WTC11 (cell line): ENCODE results near the gene PFN2. TPM values are rescaled to one million over a fixed set of nuclear protein-coding genes. Genes with fewer than 3 reads are reported as not detected.

Experiments
- ATAC-seq: fragments of 200-7000 bp; cut with Tn5 transposase; 2 replicates; pipeline ENCODE4 v1.10.0; 2021; ENCODE audit warnings: mild to moderate bottlenecking, moderate library complexity
- CTCF ChIA-PET: fragments of 300-600 bp; sonication (Branson Sonifier 250); formaldehyde crosslinking; loops from one replicate; lab custom pipeline; 2021; ENCODE audit warnings: antibody characterized with exemption; lab: Charles Lee
- POLR2A ChIA-PET: fragments of 350-600 bp; sonication (Branson Sonifier 250); formaldehyde crosslinking; loops from one replicate; lab custom pipeline; 2021; ENCODE audit warnings: antibody characterized with exemption; lab: Charles Lee
- DNase-seq: peaks from one replicate; pipeline ENCODE4 v3.0.0; 2021; ENCODE audit warnings: low spot score
- H3K27ac Mint-ChIP-seq: 2 replicates; pipeline ENCODE4 v1.8.0; 2021; ENCODE audit warnings: mixed read lengths
- H3K27me3 Mint-ChIP-seq: 2 replicates; pipeline ENCODE4 v1.8.0; 2021; ENCODE audit warnings: low read depth, mild to moderate bottlenecking, moderate library complexity, mixed read lengths
- H3K36me3 Mint-ChIP-seq: 2 replicates; pipeline ENCODE4 v1.8.0; 2021; ENCODE audit warnings: mixed read lengths
- H3K4me1 Mint-ChIP-seq: 2 replicates; pipeline ENCODE4 v1.8.0; 2022; ENCODE audit warnings: mixed read lengths
- H3K4me3 Mint-ChIP-seq: 2 replicates; pipeline ENCODE4 v1.8.0; 2021; ENCODE audit warnings: mild to moderate bottlenecking, moderate library complexity, mixed read lengths
- H3K9me3 Mint-ChIP-seq: 2 replicates; pipeline ENCODE4 v1.8.0; 2021; ENCODE audit warnings: mixed read lengths
- EMX1 ChIP-seq: fragments of 250-450 bp; sonication (Bioruptor Pico); IDR thresholded peaks from 2 replicates; pipeline ENCODE4 v1.8.0; 2021; ENCODE audit warnings: mild to moderate bottlenecking
- MYBL2 ChIP-seq: sonication (generic); formaldehyde crosslinking; IDR thresholded peaks from 2 replicates; pipeline ENCODE4 v1.8.1; 2023; ENCODE audit warnings: mild to moderate bottlenecking, moderate library complexity, missing genetic modification reagents
- NR2C2 ChIP-seq: sonication (generic); formaldehyde crosslinking; IDR thresholded peaks from 2 replicates; pipeline ENCODE4 v1.8.0; 2022; ENCODE audit warnings: mild to moderate bottlenecking, missing genetic modification reagents
- SMAD3 ChIP-seq: sonication (generic); formaldehyde crosslinking; IDR thresholded peaks from 2 replicates; pipeline ENCODE4 v1.8.0; 2022; ENCODE audit warnings: missing genetic modification reagents, mild to moderate bottlenecking, borderline replicate concordance
- SP1 ChIP-seq: sonication (generic); formaldehyde crosslinking; conservative IDR thresholded peaks from 2 replicates; pipeline ENCODE4 v1.8.1; 2022; ENCODE audit warnings: missing genetic modification reagents
- TEAD4 ChIP-seq: sonication (generic); formaldehyde crosslinking; IDR thresholded peaks from 2 replicates; pipeline ENCODE4 v1.8.0; 2022; ENCODE audit warnings: mild to moderate bottlenecking, missing genetic modification reagents
- ZBTB21 ChIP-seq: sonication (generic); formaldehyde crosslinking; IDR thresholded peaks from 2 replicates; pipeline ENCODE4 v1.8.1; 2023; ENCODE audit warnings: mild to moderate bottlenecking, missing genetic modification reagents, borderline replicate concordance
- ZNF121 ChIP-seq: sonication (generic); formaldehyde crosslinking; IDR thresholded peaks from 2 replicates; pipeline ENCODE4 v1.8.0; 2023; ENCODE audit warnings: missing genetic modification reagents
- ZNF671 ChIP-seq: fragments of 250-450 bp; sonication (Bioruptor Pico); IDR thresholded peaks from 2 replicates; pipeline ENCODE4 v1.8.0; 2021; ENCODE audit warnings: mild to moderate bottlenecking
- total RNA-seq: library from RNA; stranded (reverse); gene quantifications from 3 replicates; pipeline ENCODE4 v1.2.3, GENCODE V29; 2021
- TF ChIP-seq, protein P1 (sequence below): sonication (generic); formaldehyde crosslinking; IDR thresholded peaks from 2 replicates; pipeline ENCODE4 v1.8.0; 2023; ENCODE audit warnings: mild to moderate bottlenecking, missing genetic modification reagents
- TF ChIP-seq, protein P2 (sequence below): sonication (generic); formaldehyde crosslinking; IDR thresholded peaks from 2 replicates; pipeline ENCODE4 v1.8.1; 2023; ENCODE audit warnings: mild to moderate bottlenecking, missing genetic modification reagents
- TF ChIP-seq, protein P3 (sequence below): sonication (generic); formaldehyde crosslinking; IDR thresholded peaks from 2 replicates; pipeline ENCODE4 v1.8.0; 2023; ENCODE audit warnings: missing genetic modification reagents, mild to moderate bottlenecking, borderline replicate concordance
- TF ChIP-seq, protein P4 (sequence below): sonication (generic); formaldehyde crosslinking; IDR thresholded peaks from 2 replicates; pipeline ENCODE4 v1.8.1; 2023; ENCODE audit warnings: mild to moderate bottlenecking, moderate library complexity, missing genetic modification reagents
- TF ChIP-seq, protein P5 (sequence below): fragments of 250-450 bp; sonication (Bioruptor Pico); IDR thresholded peaks from 2 replicates; pipeline ENCODE4 v1.9.0; 2021; ENCODE audit warnings: mild to moderate bottlenecking
- TF ChIP-seq, protein P6 (sequence below): fragments of 250-450 bp; sonication (Bioruptor Pico); IDR thresholded peaks from 2 replicates; pipeline ENCODE4 v1.9.0; 2021; ENCODE audit warnings: mild to moderate bottlenecking

The PFN2 gene
- total RNA-seq, 1 experiment from 2014 or later = 158 TPM

DNA sequence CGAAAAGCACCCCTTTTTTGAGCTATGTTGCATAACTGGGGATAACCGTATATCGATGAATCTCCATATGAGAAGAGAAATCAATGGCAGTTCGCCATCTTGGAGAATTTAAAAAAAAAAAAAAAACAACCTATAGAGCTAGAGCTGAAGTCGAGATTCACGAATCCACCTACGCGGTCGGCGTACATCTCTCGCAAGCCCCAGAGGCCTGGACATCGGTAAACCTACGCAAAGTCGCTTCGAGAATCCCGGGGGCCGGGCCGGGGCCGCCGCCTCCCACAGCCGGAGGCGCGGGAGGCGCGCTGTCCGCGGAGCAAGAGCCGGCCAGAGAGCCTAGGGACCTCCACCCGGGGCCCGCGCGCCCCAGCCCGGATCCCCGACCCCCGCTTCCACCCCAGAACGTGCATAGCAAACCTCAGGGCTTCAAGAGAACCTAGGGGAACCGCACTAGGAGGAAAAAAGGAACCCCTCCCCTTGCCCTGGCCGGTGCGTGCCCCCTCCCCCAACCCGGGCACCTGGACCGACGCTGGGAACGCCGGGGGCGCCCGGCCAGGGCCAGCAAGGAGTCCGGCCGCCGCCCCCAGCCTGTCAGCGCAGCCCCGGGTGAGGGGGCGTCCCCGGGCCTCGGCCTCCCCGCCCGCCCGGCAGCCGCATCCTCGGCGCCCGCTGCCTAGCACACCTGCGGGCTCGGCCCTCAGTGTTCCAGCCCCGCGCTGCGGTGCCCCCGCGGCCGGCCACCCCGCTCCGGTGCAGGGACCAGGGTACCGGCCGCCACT lies 567 bp downstream of the PFN2 start:
- Mint-ChIP-seq H3K27me3 (no peaks in the 10 kb centered on the region; the same call in 1 of the 2 replicates), H3K9me3 (no peaks in the 10 kb centered on the region)
- POLR2A ChIA-PET = interaction anchor here (0.6 to 1.7 kb wide), 9 partner anchors 20 to 633 kb away, joined by 3 to 8 read pairs (median 3); partner anchors contain the start of gene SELENOT

DNA sequence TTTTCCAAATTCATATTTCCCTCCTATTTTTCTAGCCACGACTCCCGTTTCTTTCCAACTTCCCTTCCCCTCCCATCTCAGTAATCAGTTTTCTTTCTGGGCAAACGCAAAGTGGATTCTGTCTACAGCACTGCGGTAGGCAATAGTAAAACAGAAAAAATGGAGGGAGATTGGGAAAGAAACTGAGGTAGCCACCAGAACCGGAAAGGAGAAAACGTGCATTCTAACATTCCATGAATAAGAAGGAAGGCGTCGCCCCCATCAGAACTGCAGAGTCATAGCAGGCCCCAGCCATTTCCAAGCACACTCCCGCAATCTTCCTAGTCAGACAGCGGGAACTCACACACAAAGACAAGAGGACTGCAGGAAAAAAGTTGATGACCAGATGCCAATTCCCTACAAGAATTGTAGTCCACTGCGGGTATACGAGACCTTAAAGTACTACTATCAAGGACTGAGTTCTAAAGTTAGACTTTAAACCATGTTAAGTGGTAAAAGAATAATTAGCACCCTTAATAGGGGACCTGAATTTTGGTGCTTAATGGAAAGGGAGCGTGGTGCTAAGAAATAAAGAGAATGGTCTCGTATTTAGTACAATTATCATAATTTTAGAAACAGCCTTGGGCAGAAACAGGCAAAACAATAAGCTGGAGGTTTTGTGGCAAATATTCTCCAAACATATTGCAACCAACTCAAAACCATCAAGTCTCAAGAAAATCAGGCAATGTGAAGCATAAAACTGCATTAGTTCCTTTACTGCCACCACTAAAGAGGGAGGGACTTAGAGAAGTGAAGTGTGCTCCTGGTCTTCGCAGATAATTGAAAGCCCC lies 1.4 kb downstream of the PFN2 start:
- Mint-ChIP-seq H3K9me3 (no peaks in the 10 kb centered on the region), H3K27ac (peak overlapping the region; percentile 98), H3K27me3 (no peaks in the 10 kb centered on the region; the same call in 1 of the 2 replicates), H3K36me3 (peaks cover 31% of the 10 kb centered on the region), H3K4me3 (peak overlapping the region; percentile 91), H3K4me1 (peaks cover 60% of the 10 kb centered on the region)
- CTCF ChIA-PET = interaction anchor here (0.7 to 4.0 kb wide), 4 partner anchors 215 to 258 kb away, joined by 4 to 38 read pairs (median 6); no protein-coding TSS in a partner anchor
- ATAC-seq (peak; percentile 13), DNase-seq (peak; percentile 59)
- POLR2A ChIA-PET = interaction anchor here (0.7 to 1.5 kb wide), 3 partner anchors 233 to 634 kb away, joined by 3 to 5 read pairs (median 4); partner anchors contain the start of gene SELENOT
- TF ChIP-seq SP1 = 0 out of 2 replicates have a peak, but pooled peaks have one; percentile 32
- no peak for TF ChIP-seq EMX1 (CRISPR knock-in tag)
- TF ChIP-seq SMAD3 (CRISPR knock-in tag) = no peak
- TF ChIP-seq, protein P1, sequence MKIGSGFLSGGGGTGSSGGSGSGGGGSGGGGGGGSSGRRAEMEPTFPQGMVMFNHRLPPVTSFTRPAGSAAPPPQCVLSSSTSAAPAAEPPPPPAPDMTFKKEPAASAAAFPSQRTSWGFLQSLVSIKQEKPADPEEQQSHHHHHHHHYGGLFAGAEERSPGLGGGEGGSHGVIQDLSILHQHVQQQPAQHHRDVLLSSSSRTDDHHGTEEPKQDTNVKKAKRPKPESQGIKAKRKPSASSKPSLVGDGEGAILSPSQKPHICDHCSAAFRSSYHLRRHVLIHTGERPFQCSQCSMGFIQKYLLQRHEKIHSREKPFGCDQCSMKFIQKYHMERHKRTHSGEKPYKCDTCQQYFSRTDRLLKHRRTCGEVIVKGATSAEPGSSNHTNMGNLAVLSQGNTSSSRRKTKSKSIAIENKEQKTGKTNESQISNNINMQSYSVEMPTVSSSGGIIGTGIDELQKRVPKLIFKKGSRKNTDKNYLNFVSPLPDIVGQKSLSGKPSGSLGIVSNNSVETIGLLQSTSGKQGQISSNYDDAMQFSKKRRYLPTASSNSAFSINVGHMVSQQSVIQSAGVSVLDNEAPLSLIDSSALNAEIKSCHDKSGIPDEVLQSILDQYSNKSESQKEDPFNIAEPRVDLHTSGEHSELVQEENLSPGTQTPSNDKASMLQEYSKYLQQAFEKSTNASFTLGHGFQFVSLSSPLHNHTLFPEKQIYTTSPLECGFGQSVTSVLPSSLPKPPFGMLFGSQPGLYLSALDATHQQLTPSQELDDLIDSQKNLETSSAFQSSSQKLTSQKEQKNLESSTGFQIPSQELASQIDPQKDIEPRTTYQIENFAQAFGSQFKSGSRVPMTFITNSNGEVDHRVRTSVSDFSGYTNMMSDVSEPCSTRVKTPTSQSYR (CRISPR knock-in tag) = no peak
- TF ChIP-seq, protein P2, sequence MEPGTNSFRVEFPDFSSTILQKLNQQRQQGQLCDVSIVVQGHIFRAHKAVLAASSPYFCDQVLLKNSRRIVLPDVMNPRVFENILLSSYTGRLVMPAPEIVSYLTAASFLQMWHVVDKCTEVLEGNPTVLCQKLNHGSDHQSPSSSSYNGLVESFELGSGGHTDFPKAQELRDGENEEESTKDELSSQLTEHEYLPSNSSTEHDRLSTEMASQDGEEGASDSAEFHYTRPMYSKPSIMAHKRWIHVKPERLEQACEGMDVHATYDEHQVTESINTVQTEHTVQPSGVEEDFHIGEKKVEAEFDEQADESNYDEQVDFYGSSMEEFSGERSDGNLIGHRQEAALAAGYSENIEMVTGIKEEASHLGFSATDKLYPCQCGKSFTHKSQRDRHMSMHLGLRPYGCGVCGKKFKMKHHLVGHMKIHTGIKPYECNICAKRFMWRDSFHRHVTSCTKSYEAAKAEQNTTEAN (CRISPR knock-in tag) = no peak
- TF ChIP-seq, protein P3, sequence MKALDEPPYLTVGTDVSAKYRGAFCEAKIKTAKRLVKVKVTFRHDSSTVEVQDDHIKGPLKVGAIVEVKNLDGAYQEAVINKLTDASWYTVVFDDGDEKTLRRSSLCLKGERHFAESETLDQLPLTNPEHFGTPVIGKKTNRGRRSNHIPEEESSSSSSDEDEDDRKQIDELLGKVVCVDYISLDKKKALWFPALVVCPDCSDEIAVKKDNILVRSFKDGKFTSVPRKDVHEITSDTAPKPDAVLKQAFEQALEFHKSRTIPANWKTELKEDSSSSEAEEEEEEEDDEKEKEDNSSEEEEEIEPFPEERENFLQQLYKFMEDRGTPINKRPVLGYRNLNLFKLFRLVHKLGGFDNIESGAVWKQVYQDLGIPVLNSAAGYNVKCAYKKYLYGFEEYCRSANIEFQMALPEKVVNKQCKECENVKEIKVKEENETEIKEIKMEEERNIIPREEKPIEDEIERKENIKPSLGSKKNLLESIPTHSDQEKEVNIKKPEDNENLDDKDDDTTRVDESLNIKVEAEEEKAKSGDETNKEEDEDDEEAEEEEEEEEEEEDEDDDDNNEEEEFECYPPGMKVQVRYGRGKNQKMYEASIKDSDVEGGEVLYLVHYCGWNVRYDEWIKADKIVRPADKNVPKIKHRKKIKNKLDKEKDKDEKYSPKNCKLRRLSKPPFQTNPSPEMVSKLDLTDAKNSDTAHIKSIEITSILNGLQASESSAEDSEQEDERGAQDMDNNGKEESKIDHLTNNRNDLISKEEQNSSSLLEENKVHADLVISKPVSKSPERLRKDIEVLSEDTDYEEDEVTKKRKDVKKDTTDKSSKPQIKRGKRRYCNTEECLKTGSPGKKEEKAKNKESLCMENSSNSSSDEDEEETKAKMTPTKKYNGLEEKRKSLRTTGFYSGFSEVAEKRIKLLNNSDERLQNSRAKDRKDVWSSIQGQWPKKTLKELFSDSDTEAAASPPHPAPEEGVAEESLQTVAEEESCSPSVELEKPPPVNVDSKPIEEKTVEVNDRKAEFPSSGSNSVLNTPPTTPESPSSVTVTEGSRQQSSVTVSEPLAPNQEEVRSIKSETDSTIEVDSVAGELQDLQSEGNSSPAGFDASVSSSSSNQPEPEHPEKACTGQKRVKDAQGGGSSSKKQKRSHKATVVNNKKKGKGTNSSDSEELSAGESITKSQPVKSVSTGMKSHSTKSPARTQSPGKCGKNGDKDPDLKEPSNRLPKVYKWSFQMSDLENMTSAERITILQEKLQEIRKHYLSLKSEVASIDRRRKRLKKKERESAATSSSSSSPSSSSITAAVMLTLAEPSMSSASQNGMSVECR (CRISPR knock-in tag) = peak; percentile 25; the same call in 1 of the 2 replicates

More for the DNA sequence above, 567 bp downstream of the PFN2 start:
- ATAC-seq (peak; percentile 24), DNase-seq (peak; percentile 75)
- TF ChIP-seq SMAD3 (CRISPR knock-in tag) (no peak), MYBL2 (peak; percentile 0; the same call in 1 of the 2 replicates), NR2C2 (CRISPR knock-in tag) (no peak), ZBTB21 (CRISPR knock-in tag) (no peak), ZNF671 (CRISPR knock-in tag) (peak; percentile 15; the same call in 1 of the 2 replicates), TEAD4 (CRISPR knock-in tag) (0 out of 2 replicates have a peak, but pooled peaks have one; percentile 25), ZNF121 (CRISPR knock-in tag) (no peak)
- TF ChIP-seq, protein P4, sequence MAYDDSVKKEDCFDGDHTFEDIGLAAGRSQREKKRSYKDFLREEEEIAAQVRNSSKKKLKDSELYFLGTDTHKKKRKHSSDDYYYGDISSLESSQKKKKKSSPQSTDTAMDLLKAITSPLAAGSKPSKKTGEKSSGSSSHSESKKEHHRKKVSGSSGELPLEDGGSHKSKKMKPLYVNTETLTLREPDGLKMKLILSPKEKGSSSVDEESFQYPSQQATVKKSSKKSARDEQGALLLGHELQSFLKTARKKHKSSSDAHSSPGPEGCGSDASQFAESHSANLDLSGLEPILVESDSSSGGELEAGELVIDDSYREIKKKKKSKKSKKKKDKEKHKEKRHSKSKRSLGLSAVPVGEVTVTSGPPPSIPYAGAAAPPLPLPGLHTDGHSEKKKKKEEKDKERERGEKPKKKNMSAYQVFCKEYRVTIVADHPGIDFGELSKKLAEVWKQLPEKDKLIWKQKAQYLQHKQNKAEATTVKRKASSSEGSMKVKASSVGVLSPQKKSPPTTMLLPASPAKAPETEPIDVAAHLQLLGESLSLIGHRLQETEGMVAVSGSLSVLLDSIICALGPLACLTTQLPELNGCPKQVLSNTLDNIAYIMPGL (CRISPR knock-in tag) = peak; percentile 26; the same call in 1 of the 2 replicates
- TF ChIP-seq, protein P5, sequence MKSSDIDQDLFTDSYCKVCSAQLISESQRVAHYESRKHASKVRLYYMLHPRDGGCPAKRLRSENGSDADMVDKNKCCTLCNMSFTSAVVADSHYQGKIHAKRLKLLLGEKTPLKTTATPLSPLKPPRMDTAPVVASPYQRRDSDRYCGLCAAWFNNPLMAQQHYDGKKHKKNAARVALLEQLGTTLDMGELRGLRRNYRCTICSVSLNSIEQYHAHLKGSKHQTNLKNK (CRISPR knock-in tag) = no peak
- TF ChIP-seq, protein P6, sequence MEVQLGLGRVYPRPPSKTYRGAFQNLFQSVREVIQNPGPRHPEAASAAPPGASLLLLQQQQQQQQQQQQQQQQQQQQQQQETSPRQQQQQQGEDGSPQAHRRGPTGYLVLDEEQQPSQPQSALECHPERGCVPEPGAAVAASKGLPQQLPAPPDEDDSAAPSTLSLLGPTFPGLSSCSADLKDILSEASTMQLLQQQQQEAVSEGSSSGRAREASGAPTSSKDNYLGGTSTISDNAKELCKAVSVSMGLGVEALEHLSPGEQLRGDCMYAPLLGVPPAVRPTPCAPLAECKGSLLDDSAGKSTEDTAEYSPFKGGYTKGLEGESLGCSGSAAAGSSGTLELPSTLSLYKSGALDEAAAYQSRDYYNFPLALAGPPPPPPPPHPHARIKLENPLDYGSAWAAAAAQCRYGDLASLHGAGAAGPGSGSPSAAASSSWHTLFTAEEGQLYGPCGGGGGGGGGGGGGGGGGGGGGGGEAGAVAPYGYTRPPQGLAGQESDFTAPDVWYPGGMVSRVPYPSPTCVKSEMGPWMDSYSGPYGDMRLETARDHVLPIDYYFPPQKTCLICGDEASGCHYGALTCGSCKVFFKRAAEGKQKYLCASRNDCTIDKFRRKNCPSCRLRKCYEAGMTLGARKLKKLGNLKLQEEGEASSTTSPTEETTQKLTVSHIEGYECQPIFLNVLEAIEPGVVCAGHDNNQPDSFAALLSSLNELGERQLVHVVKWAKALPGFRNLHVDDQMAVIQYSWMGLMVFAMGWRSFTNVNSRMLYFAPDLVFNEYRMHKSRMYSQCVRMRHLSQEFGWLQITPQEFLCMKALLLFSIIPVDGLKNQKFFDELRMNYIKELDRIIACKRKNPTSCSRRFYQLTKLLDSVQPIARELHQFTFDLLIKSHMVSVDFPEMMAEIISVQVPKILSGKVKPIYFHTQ (CRISPR knock-in tag) = no peak; the same call in 1 of the 2 replicates
- Mint-ChIP-seq H3K4me1 (peaks cover 54% of the 10 kb centered on the region), H3K4me3 (peak overlapping the region; percentile 91), H3K36me3 (peaks cover 25% of the 10 kb centered on the region), H3K27ac (peak overlapping the region; percentile 98)
- CTCF ChIA-PET = interaction anchor here (0.6 to 1.4 kb wide), 5 partner anchors 161 to 440 kb away, joined by 3 to 9 read pairs (median 4); no protein-coding TSS in a partner anchor
